SU-DHL-6 (cell line): ENCODE results near the gene LRFN5.

Experiments
- H2AFZ ChIP-seq: fragments of 200-600 bp; sonication (generic); 2 replicates; pipeline ENCODE4 v1.6.1; 2014; ENCODE audit warnings: low read depth, mild to moderate bottlenecking, moderate library complexity, mixed read lengths, antibody characterized with exemption, low read length; ENCODE audit not compliant: severe bottlenecking
- H3F3A ChIP-seq: fragments of 200-600 bp; shearing (Covaris generic); 2 replicates; pipeline ENCODE4 v1.6.0; 2016; ENCODE audit warnings: antibody characterized with exemption, mild to moderate bottlenecking; ENCODE audit not compliant: insufficient read depth
- H3K27ac ChIP-seq: fragments of 200-600 bp; sonication (generic); 2 replicates; pipeline ENCODE4 v1.5.1; 2016; ENCODE audit warnings: low read depth, mild to moderate bottlenecking, low read length, moderate library complexity, mixed read lengths
- H3K27me3 ChIP-seq: fragments of 200-600 bp; sonication (generic), shearing (Covaris generic); 2 replicates; pipeline ENCODE4 v1.6.0; 2014; ENCODE audit warnings: mild to moderate bottlenecking, low read length
- H3K36me3 ChIP-seq: fragments of 200-600 bp; sonication (generic); 2 replicates; pipeline ENCODE4 v1.6.1; 2014; ENCODE audit warnings: mild to moderate bottlenecking, low read length, mixed read lengths
- H3K4me2 ChIP-seq: fragments of 300-600, 200-600 bp; shearing (Covaris generic), sonication (generic); 2 replicates; pipeline ENCODE4 v1.6.0; 2014; ENCODE audit warnings: low read length, low read depth, mild to moderate bottlenecking; ENCODE audit not compliant: poor library complexity, severe bottlenecking
- H3K4me3 ChIP-seq: fragments of 200-600 bp; sonication (generic); 2 replicates; pipeline ENCODE4 v1.5.1; 2014; ENCODE audit warnings: antibody characterized with exemption, low read length, mild to moderate bottlenecking, mixed read lengths; ENCODE audit not compliant: insufficient read depth, poor library complexity, severe bottlenecking
- H3K79me2 ChIP-seq: fragments of 200-600 bp; sonication (generic); 2 replicates; pipeline ENCODE4 v1.6.1; 2014; ENCODE audit warnings: mild to moderate bottlenecking, low read length, moderate library complexity; ENCODE audit not compliant: insufficient read depth
- H3K9ac ChIP-seq: fragments of 200-600 bp; sonication (generic); 2 replicates; pipeline ENCODE4 v1.7.0; 2014; ENCODE audit warnings: mild to moderate bottlenecking, low read length
- H3K9me2 ChIP-seq: fragments of 200-600 bp; sonication (generic); replicated peaks from 2 replicates; pipeline ENCODE4 v1.6.1; 2014; ENCODE audit warnings: low read length; ENCODE audit not compliant: insufficient read depth
- H3K9me3 ChIP-seq: fragments of 200-600 bp; sonication (generic); 2 replicates; pipeline ENCODE4 v1.6.1; 2014; ENCODE audit warnings: low read length, mixed read lengths; ENCODE audit not compliant: insufficient read depth
- H4K20me1 ChIP-seq: fragments of 200-600 bp; sonication (generic); 2 replicates; pipeline ENCODE4 v1.6.1; 2014; ENCODE audit warnings: low read depth, mild to moderate bottlenecking, antibody characterized with exemption, low read length, moderate library complexity, mixed read lengths
- CTCF ChIP-seq: fragments of 200-600 bp; sonication (generic); IDR thresholded peaks from one replicate; pipeline ENCODE4 v1.5.1; 2017; ENCODE audit warnings: antibody characterized with exemption, mild to moderate bottlenecking, low read length, moderate library complexity; ENCODE audit not compliant: insufficient read depth, poor library complexity, severe bottlenecking
- EZH2phosphoT487 ChIP-seq: fragments of 200-600 bp; sonication (generic), shearing (Covaris generic); conservative IDR thresholded peaks from 2 replicates; pipeline ENCODE4 v1.6.1; 2018; ENCODE audit warnings: mild to moderate bottlenecking, antibody characterized with exemption, low read length, moderate library complexity, mixed read lengths

Gene LRFN5

GRCh38 chr14:41891624-41892023, 284.9 kb downstream of the LRFN5 start:
- Histone ChIP-seq H4K20me1 (no peaks in the 10 kb centered on the region), H3F3A (no peaks in the 10 kb centered on the region)
- TF ChIP-seq CTCF: no peak

DNA sequence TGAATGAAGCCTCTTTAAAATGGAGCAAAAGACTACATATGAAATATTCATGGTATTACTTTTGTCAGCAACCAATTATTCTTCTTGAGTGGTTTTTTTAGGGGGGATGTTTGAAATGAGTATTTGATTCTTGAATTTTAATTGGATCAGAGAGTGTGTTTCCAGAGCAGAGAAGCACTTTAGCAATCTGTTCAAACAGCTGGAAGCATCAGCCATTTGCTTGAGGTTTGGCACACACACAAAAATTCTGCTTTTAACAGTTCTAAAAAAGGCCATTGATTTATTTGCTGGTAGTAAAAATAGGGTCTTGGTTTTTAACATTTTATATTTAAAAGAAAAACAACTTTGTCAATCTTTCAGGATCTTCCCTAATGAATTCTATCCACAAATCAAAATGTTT, 292.7 kb downstream of the LRFN5 start:
- Histone ChIP-seq H3K4me3 (no peak overlapping the region), H3F3A (no peaks in the 10 kb centered on the region), H4K20me1 (no peaks in the 10 kb centered on the region), H2AFZ (no peak overlapping the region), H3K27me3 (no peaks in the 10 kb centered on the region), H3K36me3 (no peaks in the 10 kb centered on the region), H3K79me2 (no peaks in the 10 kb centered on the region), H3K9me3 (no peaks in the 10 kb centered on the region), H3K27ac (no peak overlapping the region), H3K4me2 (no peak overlapping the region), H3K9ac (no peak overlapping the region), H3K9me2 (no peaks in the 10 kb centered on the region)
- TF ChIP-seq EZH2phosphoT487: no peak
- TF ChIP-seq CTCF: no peak

More at GRCh38 chr14:41891624-41892023, 284.9 kb downstream of the LRFN5 start:
- H3K4me2 ChIP-seq: no peak overlapping the region
- no peaks in the 10 kb centered on the region for H3K79me2 ChIP-seq
- H3K36me3 ChIP-seq: no peaks in the 10 kb centered on the region
- H3K4me3 ChIP-seq: no peak overlapping the region
- H2AFZ ChIP-seq: no peak overlapping the region
- H3K9ac ChIP-seq: no peak overlapping the region
- H3K9me3 ChIP-seq: no peaks in the 10 kb centered on the region; the same call in 1 of the 2 replicates
- no peaks in the 10 kb centered on the region for H3K9me2 ChIP-seq
- no peaks in the 10 kb centered on the region for H3K27me3 ChIP-seq
- no peak overlapping the region for H3K27ac ChIP-seq

DNA sequence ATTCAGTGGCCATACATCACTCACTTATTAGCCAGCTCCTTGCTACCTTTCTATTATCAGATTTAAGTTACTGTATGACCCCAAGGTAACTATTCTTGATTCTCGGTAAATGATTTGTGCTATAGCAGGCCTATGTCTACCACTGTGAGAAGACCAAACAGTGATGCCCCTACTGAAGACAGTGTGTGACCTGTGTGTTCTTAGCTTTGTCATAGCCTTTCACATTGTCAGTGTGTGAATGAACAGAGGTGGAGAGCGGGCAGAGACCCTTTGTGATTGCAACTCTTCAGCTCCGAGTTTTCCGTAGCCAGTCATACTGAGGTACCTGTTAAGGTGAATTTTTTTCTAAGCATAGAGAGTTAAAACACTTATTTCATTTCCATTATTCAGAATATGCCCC, 294.0 kb downstream of the LRFN5 start:
- Histone ChIP-seq H3K4me2 (no peak overlapping the region), H2AFZ (no peak overlapping the region), H3F3A (no peaks in the 10 kb centered on the region), H3K9ac (no peak overlapping the region), H3K27me3 (no peaks in the 10 kb centered on the region), H3K36me3 (no peaks in the 10 kb centered on the region), H3K79me2 (no peaks in the 10 kb centered on the region), H3K27ac (no peak overlapping the region), H4K20me1 (no peaks in the 10 kb centered on the region), H3K4me3 (no peak overlapping the region), H3K9me3 (no peaks in the 10 kb centered on the region), H3K9me2 (no peaks in the 10 kb centered on the region)
- no peak for TF ChIP-seq CTCF
- TF ChIP-seq EZH2phosphoT487: no peak

GRCh38 chr14:41901089-41901488, 294.4 kb downstream of the LRFN5 start:
- Histone ChIP-seq H3K4me2 (no peak overlapping the region), H3K9me2 (no peaks in the 10 kb centered on the region), H3K79me2 (no peaks in the 10 kb centered on the region), H3K27me3 (no peaks in the 10 kb centered on the region), H3K36me3 (no peaks in the 10 kb centered on the region), H3K9me3 (no peaks in the 10 kb centered on the region), H3K4me3 (no peak overlapping the region), H3K9ac (no peak overlapping the region), H4K20me1 (no peaks in the 10 kb centered on the region), H3K27ac (no peak overlapping the region), H3F3A (no peaks in the 10 kb centered on the region), H2AFZ (no peak overlapping the region)
- TF ChIP-seq EZH2phosphoT487: no peak
- TF ChIP-seq CTCF: no peak
